Neural cell (in vitro differentiated cells): ENCODE data around the gene PGBD5. TPM values are rescaled to one million over a fixed set of nuclear protein-coding genes. Genes with fewer than 3 reads are reported as not detected.

Experiments used
- H2AFZ ChIP-seq: fragments of 200-600, 300-800 bp; sonication (generic), shearing (Covaris generic); 2 replicates; pipeline ENCODE4 v1.6.0; 2014; ENCODE audit warnings: low read depth, mild to moderate bottlenecking, antibody characterized with exemption, low read length, moderate library complexity
- H3F3A ChIP-seq: fragments of 200-600 bp; shearing (Covaris generic); 2 replicates; pipeline ENCODE4 v1.6.1; 2016; ENCODE audit warnings: mild to moderate bottlenecking, moderate library complexity, mixed read lengths, antibody characterized with exemption, low read length; ENCODE audit not compliant: insufficient read depth, poor library complexity, severe bottlenecking
- H3K27ac ChIP-seq: fragments of 200-600, 300-800 bp; sonication (generic), shearing (Covaris generic); 2 replicates; pipeline ENCODE4 v1.5.1; 2014; ENCODE audit warnings: mild to moderate bottlenecking, low read length, moderate library complexity
- H3K27me3 ChIP-seq: fragments of 300-800, 200-600 bp; sonication (generic), shearing (Covaris generic); 2 replicates; pipeline ENCODE4 v1.6.0; 2014; ENCODE audit warnings: mild to moderate bottlenecking, low read depth, low read length, moderate library complexity; ENCODE audit not compliant: insufficient read depth
- H3K36me3 ChIP-seq: fragments of 300-800, 200-600 bp; sonication (generic), shearing (Covaris generic); 2 replicates; pipeline ENCODE4 v1.5.1; 2014; ENCODE audit warnings: mild to moderate bottlenecking, antibody characterized with exemption, low read length, moderate library complexity; ENCODE audit not compliant: insufficient read depth
- H3K4me2 ChIP-seq: fragments of 300-800, 200-600 bp; sonication (generic), shearing (Covaris generic); 2 replicates; pipeline ENCODE4 v1.6.0; 2014; ENCODE audit warnings: mild to moderate bottlenecking, low read length
- H3K4me3 ChIP-seq: fragments of 300-800, 200-600 bp; sonication (generic), shearing (Covaris generic); 2 replicates; pipeline ENCODE4 v1.5.1; 2014; ENCODE audit warnings: mild to moderate bottlenecking, low read length, moderate library complexity
- H3K79me2 ChIP-seq: fragments of 200-600 bp; shearing (Covaris generic); replicated peaks from 2 replicates; pipeline ENCODE4 v1.6.0; 2014; ENCODE audit warnings: mild to moderate bottlenecking, low read length, moderate library complexity; ENCODE audit not compliant: insufficient read depth
- H3K9ac ChIP-seq: fragments of 300-800, 200-600 bp; sonication (generic), shearing (Covaris generic); 2 replicates; pipeline ENCODE4 v1.6.1; 2016; ENCODE audit warnings: mild to moderate bottlenecking, low read length, mixed read lengths
- H3K9me2 ChIP-seq: fragments of 200-600 bp; shearing (Covaris generic); 2 replicates; pipeline ENCODE4 v1.6.1; 2016; ENCODE audit warnings: mild to moderate bottlenecking, low read length, mixed read lengths; ENCODE audit not compliant: insufficient read depth
- H3K9me3 ChIP-seq: fragments of 200-600, 300-800 bp; sonication (generic), shearing (Covaris generic); 2 replicates; pipeline ENCODE4 v1.6.1; 2016; ENCODE audit warnings: mild to moderate bottlenecking, mixed run types, low read length, moderate library complexity, mixed read lengths
- H4K20me1 ChIP-seq: fragments of 200-600 bp; shearing (Covaris generic); 2 replicates; pipeline ENCODE4 v1.6.1; 2016; ENCODE audit warnings: mild to moderate bottlenecking, mixed run types; ENCODE audit not compliant: insufficient read depth
- EP300 ChIP-seq: fragments of 450-650 bp; conservative IDR thresholded peaks from 2 replicates; pipeline ENCODE4 v1.6.1; 2014; ENCODE audit warnings: antibody characterized with exemption, mild to moderate bottlenecking, moderate library complexity; ENCODE audit not compliant: poor library complexity, severe bottlenecking
- EZH2 ChIP-seq: fragments of 200-600, 300-800 bp; shearing (Covaris generic), sonication (generic); IDR thresholded peaks from 2 replicates; pipeline ENCODE4 v1.6.1; 2014; ENCODE audit warnings: antibody characterized with exemption, low read length, borderline replicate concordance, mild to moderate bottlenecking; ENCODE audit not compliant: insufficient read depth, poor library complexity, severe bottlenecking
- MXI1 ChIP-seq: fragments of 450-650 bp; conservative IDR thresholded peaks from 2 replicates; pipeline ENCODE4 v1.6.1; 2014; ENCODE audit warnings: antibody characterized with exemption, mild to moderate bottlenecking; ENCODE audit not compliant: poor library complexity, severe bottlenecking
- POLR2AphosphoS5 ChIP-seq: IDR thresholded peaks from 2 replicates; pipeline ENCODE4 v1.6.1; 2012
- RAD21 ChIP-seq: fragments of 450-650 bp; conservative IDR thresholded peaks from 2 replicates; pipeline ENCODE4 v1.6.1; 2014; ENCODE audit warnings: antibody characterized with exemption, mild to moderate bottlenecking, moderate library complexity
- REST ChIP-seq: IDR thresholded peaks from 2 replicates; pipeline ENCODE4 v1.6.1; 2012; ENCODE audit warnings: borderline replicate concordance
- SMC3 ChIP-seq: fragments of 450-650 bp; conservative IDR thresholded peaks from 2 replicates; pipeline ENCODE4 v1.6.1; 2014; ENCODE audit warnings: antibody characterized with exemption, mild to moderate bottlenecking, moderate library complexity; ENCODE audit not compliant: poor library complexity
- TAF1 ChIP-seq: IDR thresholded peaks from 2 replicates; pipeline ENCODE4 v1.6.1; 2012; ENCODE audit warnings: low read depth
- polyA plus RNA-seq: library from polyadenylated mRNA; depleted of rRNA; stranded (reverse); fragments of >200 nt; gene quantifications from 2 replicates; pipeline ENCODE4 v1.2.3, GENCODE V29; 2014
- TF ChIP-seq, protein P1 (sequence below): fragments of 450-650 bp; IDR thresholded peaks from 2 replicates; pipeline ENCODE4 v1.5.1; 2014; ENCODE audit warnings: antibody characterized with exemption, mild to moderate bottlenecking, moderate library complexity; ENCODE audit not compliant: poor library complexity, severe bottlenecking

Gene PGBD5
- polyA plus RNA-seq, 1 donor from 2014 or later, result 16.3 TPM

GRCh38 chr1:230322967-230323547 is 103.1 kb downstream of the PGBD5 start:
- Histone ChIP-seq H3K9me2 (no peaks in the 10 kb centered on the region), H2AFZ (no peak overlapping the region), H3K27me3 (no peaks in the 10 kb centered on the region), H3K36me3 (peaks cover 4% of the 10 kb centered on the region), H4K20me1 (no peaks in the 10 kb centered on the region), H3K9me3 (no peaks in the 10 kb centered on the region), H3K4me3 (no peak overlapping the region), H3K4me2 (no peak overlapping the region), H3K9ac (no peak overlapping the region), H3K79me2 (no peaks in the 10 kb centered on the region), H3F3A (no peaks in the 10 kb centered on the region), H3K27ac (no peak overlapping the region)
- no peak for TF ChIP-seq POLR2AphosphoS5
- no peak for TF ChIP-seq MXI1
- no peak for TF ChIP-seq REST
- TF ChIP-seq TAF1, result no peak
- no peak for TF ChIP-seq EZH2
- no peak for TF ChIP-seq RAD21
- TF ChIP-seq SMC3, result no peak
- TF ChIP-seq EP300, result no peak
- TF ChIP-seq, protein P1, sequence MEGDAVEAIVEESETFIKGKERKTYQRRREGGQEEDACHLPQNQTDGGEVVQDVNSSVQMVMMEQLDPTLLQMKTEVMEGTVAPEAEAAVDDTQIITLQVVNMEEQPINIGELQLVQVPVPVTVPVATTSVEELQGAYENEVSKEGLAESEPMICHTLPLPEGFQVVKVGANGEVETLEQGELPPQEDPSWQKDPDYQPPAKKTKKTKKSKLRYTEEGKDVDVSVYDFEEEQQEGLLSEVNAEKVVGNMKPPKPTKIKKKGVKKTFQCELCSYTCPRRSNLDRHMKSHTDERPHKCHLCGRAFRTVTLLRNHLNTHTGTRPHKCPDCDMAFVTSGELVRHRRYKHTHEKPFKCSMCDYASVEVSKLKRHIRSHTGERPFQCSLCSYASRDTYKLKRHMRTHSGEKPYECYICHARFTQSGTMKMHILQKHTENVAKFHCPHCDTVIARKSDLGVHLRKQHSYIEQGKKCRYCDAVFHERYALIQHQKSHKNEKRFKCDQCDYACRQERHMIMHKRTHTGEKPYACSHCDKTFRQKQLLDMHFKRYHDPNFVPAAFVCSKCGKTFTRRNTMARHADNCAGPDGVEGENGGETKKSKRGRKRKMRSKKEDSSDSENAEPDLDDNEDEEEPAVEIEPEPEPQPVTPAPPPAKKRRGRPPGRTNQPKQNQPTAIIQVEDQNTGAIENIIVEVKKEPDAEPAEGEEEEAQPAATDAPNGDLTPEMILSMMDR, result no peak

DNA sequence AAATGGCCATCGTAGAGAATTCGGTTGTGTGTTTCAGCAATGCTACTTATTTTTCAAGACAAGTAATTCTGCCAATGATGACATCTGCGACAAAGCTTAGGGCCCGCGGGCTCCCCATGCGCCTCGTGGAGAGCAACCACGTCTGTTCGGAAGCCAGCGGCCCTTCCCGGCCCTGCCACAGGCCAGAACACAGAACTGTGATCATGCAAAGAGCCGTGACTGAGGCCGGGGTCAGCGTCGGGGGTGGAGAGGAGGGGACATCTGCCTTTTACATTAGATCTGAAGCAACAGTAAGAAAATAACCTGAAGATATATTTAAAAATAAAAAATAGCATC is 103.7 kb downstream of the PGBD5 start:
- no peak overlapping the region for H3K4me2 ChIP-seq
- no peaks in the 10 kb centered on the region for H3F3A ChIP-seq
- H3K27ac ChIP-seq, result no peak overlapping the region
- no peaks in the 10 kb centered on the region for H3K79me2 ChIP-seq
- no peaks in the 10 kb centered on the region for H3K9me2 ChIP-seq
- H3K4me3 ChIP-seq, result no peak overlapping the region
- no peak overlapping the region for H2AFZ ChIP-seq
- H4K20me1 ChIP-seq, result no peaks in the 10 kb centered on the region
- TF ChIP-seq TAF1 (no peak), POLR2AphosphoS5 (no peak), EZH2 (no peak), RAD21 (no peak), MXI1 (no peak), REST (no peak), SMC3 (no peak), EP300 (no peak)
- TF ChIP-seq, protein P1, result no peak
- no peaks in the 10 kb centered on the region for H3K27me3 ChIP-seq
- H3K9ac ChIP-seq, result no peak overlapping the region
- no peaks in the 10 kb centered on the region for H3K9me3 ChIP-seq
- peaks cover 4% of the 10 kb centered on the region for H3K36me3 ChIP-seq
